ENCODE measurements around the gene SYT2.

DNA sequence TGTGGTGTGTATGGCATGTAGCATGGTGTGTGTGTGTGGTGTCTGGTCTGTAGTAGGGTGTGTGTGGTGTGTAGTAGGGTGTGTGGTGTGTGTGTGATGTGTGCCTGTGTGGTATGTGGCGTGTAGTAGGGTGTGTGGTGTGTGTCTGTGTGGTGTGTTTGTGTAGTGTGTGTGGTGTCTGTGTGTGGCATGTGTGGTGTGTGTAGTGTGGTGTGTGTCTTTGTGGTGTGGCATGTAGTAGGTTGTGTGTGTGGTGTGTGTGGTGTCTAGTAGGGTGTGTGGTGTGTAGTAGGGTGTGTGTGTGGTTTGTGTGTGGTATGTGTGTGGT is 85.5 kb downstream of the SYT2 start:
- TF ChIP-seq, protein P1, sequence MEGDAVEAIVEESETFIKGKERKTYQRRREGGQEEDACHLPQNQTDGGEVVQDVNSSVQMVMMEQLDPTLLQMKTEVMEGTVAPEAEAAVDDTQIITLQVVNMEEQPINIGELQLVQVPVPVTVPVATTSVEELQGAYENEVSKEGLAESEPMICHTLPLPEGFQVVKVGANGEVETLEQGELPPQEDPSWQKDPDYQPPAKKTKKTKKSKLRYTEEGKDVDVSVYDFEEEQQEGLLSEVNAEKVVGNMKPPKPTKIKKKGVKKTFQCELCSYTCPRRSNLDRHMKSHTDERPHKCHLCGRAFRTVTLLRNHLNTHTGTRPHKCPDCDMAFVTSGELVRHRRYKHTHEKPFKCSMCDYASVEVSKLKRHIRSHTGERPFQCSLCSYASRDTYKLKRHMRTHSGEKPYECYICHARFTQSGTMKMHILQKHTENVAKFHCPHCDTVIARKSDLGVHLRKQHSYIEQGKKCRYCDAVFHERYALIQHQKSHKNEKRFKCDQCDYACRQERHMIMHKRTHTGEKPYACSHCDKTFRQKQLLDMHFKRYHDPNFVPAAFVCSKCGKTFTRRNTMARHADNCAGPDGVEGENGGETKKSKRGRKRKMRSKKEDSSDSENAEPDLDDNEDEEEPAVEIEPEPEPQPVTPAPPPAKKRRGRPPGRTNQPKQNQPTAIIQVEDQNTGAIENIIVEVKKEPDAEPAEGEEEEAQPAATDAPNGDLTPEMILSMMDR (conservative IDR thresholded peaks at IDR 0.05; ENCODE audit: low read depth, low read length), result no peak
- TF ChIP-seq EZH2 (IDR thresholded peaks at IDR 0.05; ENCODE audit: borderline replicate concordance, low read depth, low read length, poor library complexity, severe bottlenecking), result no peak

Measured in A673 (cell line).